Measurements from ENCODE around the gene ASTN1.

ASTN1 gene

DNA sequence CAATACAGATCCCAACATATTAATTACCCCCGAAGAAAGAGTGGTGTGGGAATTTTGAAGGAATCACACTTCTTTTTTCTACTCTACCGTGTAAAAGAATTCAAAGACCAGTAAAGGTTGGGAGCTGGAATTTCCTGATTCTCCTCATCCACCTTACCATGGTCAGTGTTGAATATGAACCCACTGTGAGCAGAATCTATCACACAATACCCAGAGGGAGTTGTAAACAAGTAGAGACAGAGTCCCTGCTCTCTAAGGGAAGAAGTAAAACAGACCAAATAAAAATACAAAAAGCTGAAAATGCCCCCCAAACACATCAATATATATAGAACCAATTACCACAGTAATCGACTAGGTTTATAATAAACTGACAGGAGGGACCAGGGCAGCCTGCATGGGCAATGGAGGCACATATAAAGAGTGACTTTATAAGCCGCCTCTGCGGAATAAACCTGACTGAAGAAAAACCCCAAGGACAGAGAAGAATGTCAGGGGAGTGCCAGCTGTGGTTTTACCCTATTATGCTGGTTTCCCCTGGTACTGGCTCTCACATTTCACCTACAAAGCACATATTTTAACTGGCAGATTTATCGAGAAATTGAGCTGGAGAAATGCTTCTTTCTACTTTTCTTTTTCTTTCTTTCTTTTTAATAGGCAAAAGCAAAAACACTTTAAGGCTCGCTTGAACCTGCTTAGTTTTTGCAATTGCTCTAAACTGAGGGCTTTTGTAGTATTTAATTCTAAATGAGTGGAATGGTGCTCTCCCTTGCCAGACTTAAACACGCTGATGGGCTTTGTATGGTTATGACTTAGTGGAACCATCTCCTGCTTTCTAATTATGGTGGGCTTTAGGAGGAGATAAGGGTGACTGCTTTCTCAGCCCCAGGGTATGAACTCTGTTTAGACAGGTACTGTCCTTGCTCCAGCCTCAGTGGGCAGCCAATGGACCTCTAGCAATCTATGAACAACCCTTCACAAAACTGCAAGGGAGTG lies 244.8 kb downstream of the ASTN1 start:
- DNase-seq, result no peak

DNA sequence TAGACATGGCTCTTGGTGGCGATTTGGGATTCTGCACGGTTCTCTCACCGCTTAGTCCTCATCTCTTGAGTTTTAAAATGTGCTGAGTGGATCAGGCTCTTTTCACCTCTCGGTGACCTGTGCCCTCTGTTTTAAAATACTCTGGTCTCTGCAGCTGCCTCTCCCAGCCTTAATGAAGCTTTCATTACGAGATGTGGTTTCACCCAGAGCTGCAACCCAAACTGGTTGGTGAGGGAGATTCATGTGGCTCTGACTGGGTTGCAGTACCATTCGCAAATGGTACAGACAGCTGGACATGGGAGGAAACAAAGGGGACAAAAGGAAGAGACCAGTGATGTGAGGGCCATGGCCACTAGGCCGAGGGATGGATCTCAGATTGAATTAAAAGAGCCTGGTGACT lies 258.9 kb downstream of the ASTN1 start:
- DNase-seq, result no peak

GRCh38 chr1:176904057-176904751 lies 260.3 kb downstream of the ASTN1 start:
- DNase-seq, result no peak

DNA sequence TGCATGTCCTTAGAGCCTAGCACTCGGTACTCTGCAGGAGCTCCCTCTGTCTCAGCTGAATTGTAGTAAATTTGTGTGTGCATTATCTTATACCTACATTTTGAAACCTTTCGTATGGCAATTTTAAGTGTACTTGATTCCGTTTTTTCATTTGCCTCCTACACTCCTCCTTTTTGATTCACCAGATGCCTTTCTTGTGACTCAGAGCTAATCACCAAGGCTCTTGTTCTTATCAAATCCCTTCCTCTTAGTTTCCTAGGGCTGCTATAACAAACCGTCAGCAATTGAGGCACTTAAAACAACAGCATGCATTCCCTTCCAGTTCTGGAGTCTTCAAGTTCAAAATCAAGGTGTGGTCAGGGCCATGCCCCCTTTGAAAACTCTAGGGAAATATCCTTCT lies 261.0 kb downstream of the ASTN1 start:
- no peak for DNase-seq

GRCh38 chr1:176899321-176899720 lies 265.2 kb downstream of the ASTN1 start:
- no peak for DNase-seq

DNA sequence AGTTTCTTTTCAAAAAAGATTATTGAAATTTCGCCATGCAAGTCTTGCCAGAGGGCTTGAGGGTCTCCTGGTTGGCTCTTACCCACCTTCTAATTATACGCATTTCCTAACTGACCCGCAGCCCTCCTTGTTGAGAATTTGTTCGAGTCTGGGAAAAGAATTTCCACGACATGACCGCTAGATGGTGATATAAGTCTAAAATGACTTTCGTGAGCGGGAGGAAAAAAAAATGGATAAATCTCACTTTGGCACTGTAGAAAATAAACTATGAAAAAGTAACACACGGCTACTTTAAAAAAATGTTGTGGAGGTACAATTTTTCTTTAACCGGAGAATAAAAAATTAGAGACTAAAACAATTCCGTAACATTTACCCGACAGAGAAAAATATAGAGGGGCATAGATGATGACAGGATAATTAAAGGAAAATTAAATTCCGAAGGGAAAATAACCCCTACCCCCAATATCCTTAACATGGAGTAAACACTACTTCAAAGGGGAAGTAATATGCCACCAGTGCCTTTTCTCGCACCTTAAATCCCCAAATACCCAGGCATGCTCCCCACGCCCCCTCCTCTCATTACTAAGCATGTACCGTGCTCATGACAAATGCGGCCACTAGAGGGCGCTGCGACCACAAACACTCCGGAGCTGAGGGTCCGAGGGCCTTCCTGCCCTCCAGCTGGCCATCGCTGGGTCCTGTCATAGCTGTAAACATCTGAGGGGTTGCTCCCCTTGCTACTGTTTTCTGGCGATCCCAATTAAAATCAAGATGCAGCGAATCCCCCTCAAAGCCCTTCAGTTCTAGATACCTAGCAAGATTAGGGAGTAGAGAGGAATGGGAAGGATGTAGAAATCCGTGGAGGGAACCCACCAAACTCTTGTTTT lies 266.9 kb downstream of the ASTN1 start:
- DNase-seq, result peak; percentile 67

DNA sequence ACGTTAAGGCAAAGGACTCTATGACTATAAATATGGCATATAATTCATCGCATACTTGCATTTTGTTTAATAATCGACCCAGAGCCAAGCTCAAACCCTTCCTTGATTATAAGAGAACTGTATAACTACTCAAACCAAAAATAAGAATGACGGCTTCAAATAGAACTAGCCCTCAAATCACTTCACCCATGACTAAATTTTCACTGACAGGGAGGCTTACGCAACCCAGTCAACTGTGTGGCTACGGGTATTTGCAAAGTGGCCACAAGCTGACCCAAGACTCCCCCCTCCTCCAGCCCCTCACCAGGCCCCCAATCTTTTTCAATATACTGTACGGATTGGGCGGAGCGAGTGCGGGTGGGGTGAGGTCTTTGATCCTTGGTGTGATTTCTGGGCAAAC lies 268.3 kb downstream of the ASTN1 start:
- DNase-seq, result no peak

- DNase-seq, result no peak
These were observed 270.1 kb downstream of the ASTN1 start for GRCh38 chr1:176894450-176894849.

DNA sequence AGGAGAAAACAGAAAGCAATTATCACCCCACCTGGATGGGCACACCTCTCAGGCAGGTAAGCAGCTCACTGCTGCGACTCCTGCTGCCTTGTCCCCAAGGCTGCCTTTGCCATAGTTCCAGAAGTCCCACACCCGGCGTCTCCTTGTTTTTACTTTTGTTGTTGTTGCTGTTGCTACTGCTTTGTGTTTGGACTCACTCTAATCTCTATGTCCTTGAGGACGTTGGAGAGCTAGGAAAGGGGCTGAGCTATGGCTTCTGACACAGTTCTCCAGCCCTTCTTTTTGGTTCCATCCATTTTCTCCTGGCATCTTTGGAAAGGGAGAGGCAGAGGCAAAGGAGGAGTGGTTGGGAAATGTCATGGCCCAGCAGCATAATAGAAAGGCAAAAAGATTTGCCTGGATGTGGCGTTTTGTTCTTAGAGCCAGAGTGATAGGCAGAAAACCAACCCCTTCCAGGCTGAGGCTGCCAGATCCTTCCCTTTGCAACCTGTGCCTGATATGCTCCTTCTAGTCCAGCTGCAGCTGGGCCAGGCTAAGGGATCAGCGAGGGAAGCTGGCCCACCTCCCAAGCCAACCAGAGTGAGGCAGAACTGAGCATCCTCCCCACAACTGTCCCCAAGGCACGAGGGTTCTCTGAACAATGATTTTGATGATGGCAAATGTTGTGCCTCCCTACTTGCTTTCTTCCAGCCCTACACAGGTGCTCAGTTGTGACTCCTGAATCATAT lies 270.7 kb downstream of the ASTN1 start:
- no peak for DNase-seq

DNA sequence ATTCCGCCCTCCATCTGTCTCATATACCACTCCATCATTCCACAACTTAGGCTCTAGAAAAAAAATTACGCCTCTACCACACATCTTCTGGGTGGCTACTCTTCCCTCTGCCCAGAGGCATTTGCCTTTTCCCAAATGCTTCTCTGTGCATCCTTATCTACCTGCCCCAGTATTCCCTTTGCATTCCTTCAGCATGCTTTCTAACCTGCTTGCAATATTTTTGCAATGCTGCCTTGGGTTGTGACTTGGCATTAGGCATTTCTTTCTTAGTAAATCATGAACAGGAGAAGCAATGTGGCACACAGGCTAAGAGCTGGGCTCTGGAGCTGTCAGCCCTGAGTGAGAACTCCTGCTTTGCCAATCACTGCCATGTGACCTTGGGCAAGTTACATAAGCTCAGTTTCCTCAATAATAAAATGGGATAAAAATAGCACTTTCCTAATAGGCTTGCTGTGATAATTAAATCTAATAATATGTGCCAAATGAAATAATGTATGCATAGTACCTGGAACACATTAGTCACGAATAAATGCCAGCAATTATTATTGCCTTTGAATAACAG lies 276.0 kb downstream of the ASTN1 start:
- no peak for DNase-seq

- DNase-seq, result no peak
These were observed 278.8 kb downstream of the ASTN1 start for GRCh38 chr1:176885751-176886150.

GRCh38 chr1:176885341-176885740 lies 279.2 kb downstream of the ASTN1 start:
- no peak for DNase-seq

GRCh38 chr1:176884911-176885310 lies 279.6 kb downstream of the ASTN1 start:
- no peak for DNase-seq

DNA sequence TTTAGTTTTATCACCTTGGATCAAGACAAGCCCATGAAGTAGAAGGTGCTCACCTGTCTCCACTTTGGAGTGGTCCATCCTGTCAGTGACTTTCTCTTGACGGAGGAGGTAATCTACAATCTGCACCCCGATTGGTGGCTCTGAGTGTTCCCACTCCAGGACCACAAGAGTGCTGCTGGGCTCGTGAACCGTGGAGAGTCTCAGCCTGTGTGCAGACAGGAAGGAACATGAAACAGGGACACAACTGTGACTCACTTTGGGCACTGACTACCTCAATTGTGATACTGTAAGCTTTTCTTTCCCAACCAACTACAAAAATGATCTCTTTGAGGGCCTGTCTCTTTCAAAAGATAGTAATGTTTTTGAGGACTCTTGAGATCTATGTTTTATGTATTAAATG lies 280.2 kb downstream of the ASTN1 start:
- no peak for DNase-seq

- peak; percentile 62 for DNase-seq
These were observed 283.4 kb downstream of the ASTN1 start for GRCh38 chr1:176880955-176881595.

DNA sequence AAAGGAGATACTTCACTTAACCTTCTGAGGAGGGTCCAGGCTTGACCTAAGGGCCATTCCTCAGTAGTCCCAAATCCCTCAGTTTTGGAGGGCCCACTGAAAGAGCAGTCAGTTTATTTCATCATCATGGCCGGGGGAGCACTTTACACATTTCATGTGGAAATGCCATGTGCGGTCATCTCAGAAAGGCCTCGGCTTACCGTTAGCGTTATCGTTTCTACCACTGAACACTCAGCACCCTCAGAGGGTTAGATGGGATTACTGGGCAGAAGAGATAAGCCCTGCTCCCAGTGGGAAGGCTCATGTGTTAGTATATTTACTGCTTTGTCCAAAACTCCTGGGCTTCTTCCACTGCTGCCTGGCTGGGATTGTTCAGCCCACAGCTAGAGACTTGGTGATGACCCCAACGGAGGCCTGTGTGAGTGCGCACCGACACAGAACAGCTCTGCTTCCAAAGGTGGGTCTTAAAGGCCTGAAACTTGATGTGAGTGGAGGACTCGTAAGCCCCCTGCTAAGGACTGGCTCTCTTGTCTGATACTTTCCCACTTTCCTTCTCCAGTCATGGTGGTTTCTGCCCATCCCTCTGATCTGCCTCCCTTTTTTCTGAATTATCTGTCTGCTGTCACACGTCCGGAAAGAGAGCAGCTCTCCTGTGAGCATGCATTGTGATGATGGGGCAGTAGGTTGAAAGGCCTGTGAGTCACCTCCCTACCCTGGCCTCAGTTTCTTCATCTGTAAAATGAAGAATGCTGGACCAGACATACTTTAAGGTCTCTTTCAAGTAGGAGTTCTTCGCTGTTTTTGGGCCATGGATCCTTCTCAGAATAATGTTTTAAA lies 284.5 kb downstream of the ASTN1 start:
- DNase-seq, result no peak

GRCh38 chr1:176878750-176879536 lies 285.6 kb downstream of the ASTN1 start:
- no peak for DNase-seq

DNA sequence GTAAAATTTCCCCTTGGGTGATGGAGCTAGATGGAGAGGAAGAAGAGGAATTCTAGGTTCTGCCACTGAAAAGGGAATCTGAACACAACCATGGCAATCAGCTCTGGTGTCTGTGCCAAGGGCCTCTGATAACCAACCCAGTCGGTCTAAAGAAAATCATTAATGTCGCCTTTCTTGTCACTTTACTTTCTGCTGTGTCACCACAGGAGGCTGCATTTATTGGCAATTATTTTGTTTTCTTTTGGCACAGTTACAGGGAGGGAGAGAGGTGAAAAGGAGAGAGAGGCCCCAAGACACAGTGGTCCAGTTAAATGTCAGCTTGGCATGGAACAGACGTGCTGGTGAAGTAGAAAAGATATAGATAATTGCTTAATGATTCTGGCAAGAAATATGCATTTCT lies 287.0 kb downstream of the ASTN1 start:
- DNase-seq, result no peak

DNA sequence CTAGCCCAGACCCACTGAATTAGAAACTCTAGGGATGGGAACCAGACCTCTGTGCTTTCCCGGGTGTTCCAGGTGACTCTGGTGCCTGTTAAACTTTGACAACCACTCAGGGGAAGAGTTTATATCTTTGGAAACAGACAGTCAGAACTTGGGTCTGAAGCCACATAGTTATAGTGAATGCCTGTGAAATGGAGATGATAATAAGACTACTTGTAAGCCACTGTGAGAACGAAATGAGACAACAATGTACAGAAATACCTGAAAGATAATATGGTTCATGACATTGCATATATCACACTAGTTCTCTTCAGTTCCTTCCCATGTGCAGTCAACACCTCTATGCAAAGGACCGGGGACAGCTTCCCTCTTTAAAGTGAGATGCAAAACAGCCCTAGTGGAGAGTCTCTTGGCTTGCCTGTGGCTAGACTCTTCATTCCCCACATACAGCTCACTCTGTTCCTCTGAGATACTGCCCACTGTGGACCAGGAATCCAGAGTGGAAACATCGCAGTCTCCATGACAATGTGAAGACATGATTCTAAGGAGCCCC lies 287.5 kb downstream of the ASTN1 start:
- no peak for DNase-seq

Data from activated CD4-positive, alpha-beta T cell treated with anti-CD3 and anti-CD28 coated beads for 48 hours (primary cell).